NCI-H2227 (cell line): ENCODE data around the gene SPATA24.
"Not testable (repeated sequence)": the region's sequence is repeated elsewhere in the genome, so short reads cannot be mapped to it uniquely, and the experiment has no call there.

Source experiments
- DNase-seq: peaks from one replicate; lab custom pipeline; 2025; ENCODE audit not compliant: unreplicated experiment; lab: John Stamatoyannopoulos, UW

The SPATA24 gene

DNA sequence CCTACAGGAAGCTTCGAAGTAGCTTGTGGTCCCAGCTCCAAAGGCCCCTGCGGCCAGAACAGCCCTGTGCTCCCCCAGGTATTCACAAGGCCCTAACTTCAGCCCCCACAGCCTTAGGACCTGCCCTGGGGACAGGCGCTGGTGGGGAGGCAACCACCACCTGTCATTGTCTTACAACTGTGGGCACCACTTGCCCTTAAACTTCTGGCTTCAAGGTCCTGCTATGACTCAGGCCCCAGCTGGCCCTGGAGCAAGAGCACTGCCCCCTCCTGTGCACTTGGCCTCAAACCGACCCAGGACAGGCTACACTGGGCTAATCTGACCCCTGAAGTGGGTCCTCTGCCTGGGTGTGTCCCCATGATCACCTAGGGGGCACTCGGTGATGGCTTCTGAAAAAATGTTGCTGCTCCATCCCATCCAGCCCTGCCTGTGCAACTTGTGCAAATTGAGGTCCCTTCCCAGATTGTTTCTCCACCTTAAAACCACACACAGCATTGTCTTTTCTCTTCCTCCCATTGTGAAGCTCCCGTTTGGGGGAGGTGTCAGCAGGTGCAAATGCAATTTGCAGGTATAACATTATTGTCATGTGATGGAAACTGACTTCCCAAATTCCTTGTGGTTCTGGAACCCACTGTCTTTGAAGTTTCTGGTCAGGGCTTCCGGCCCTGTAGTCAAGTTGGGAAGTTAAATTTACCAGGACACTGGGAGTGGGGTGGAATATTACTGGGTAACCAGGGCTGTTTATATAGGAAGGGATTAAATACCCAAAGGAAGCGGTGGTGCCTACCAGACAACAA is 7.8 kb downstream of the SPATA24 start:
- DNase-seq = no peak

- no peak for DNase-seq
These were observed 9.0 kb downstream of the SPATA24 start, which contains the start of gene PROB1 for GRCh38 chr5:139394654-139395566. TSS of gene PROB1 (minus strand) at chr5:139395104. CDS start at chr5:139395081, 23 bp downstream.

DNA sequence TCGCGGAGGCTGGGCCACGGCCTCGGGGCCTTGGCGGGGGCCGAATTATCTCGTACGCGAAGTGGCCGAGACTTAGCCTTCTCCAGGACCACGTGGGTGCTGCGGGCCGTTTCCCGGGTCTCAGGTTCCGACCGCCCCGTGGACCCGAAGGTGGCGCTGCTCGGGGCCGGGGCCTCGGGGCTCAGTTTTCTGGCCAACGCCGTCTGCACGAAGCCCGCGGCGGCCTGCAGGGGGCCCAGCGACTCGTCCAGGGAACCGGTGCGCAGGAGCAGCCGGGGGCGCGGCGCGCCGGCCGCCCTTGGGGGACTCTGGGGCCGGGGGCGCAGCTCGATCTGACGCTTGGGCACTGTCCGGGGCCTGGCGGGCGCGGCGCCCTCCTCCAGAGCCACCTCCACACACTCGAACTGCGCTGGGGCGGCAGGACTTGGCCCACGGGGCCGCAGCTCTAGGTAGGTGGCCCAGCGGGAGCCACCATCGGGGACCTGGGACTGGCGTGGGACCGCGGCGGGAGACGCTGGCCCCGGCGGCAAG is 9.7 kb downstream of the SPATA24 start:
- DNase-seq = no peak

GRCh38 chr5:139393497-139394122 is 10.3 kb downstream of the SPATA24 start:
- no peak for DNase-seq

DNA sequence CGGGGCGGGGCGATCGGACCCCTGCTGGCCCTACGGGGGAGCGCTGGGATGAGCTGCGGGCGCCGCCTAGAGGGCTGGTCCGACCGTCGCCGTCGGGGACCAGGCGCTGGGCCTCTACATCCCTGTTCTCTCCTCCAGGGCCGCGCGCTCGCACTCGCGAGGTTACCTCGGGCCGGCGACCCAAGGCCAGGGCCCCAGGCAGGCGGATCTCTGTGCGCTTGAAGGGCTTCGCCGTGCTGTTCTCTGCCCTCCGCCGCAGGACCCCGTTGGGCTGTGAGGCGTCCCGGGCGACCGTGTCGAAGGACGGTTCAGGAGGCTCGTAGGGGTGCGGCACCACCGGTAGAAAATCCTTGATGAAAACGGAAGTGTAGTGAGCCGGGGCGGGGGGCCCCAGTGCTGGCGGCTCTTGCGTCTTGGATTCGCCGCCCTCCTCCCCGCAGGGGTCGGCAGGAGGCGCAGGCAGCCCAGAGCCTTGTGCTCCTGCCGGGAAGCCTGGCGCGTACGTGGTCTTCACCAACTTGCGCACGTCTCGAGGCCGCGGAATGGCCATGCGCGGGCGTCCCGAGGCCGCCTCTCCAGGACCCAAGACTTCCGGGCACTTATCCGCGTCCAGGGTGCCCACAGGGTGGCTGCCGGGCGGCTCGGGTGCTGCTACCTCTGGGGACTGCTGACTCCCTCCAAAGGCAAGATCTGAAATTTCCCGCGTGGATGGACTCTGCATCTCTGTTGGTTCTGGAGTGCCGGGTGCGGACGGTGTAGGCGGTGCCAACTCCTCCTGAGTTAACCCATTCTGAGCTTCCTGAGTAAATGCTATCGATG is 11.0 kb downstream of the SPATA24 start:
- DNase-seq = no peak

GRCh38 chr5:139392324-139392677 is 11.6 kb downstream of the SPATA24 start:
- no peak for DNase-seq

DNA sequence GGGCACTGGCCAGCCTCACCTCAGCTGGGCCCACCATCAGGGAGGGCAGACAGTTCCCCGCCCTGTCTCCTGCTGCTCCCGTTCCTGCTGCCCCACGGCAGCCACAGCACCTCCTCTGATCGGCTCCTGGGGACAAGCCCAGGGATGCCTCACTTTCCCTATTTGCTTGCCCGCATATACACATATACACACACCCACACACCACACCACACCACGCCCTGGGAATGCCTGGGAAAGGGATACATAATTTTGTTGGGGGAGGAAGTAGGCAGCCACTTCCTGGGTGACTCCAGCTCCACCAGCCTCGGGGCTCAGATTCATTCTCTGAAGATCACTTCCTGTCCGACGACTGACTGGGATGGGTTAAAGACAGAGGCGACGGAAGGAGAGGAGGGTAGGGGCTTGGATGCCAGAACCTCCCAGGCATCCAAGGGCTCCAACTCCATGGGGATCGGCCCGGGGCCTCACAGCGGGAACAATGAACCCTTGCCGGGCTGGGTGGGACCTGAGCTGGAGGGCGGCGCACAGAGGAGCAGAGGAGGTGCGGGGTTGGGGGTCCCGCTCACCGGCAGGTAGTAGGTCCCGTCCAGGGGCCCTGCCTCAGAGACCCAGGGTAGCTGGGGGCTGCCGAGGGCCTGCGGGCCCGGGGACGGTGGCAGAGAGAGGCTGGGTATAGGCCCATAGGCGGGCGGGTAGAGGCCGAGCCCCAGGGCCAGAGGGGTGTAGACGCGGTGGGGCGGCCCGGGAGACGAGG is 12.1 kb downstream of the SPATA24 start:
- no peak for DNase-seq

GRCh38 chr5:139390639-139391569 is 13.0 kb downstream of the SPATA24 start:
- no peak for DNase-seq

DNA sequence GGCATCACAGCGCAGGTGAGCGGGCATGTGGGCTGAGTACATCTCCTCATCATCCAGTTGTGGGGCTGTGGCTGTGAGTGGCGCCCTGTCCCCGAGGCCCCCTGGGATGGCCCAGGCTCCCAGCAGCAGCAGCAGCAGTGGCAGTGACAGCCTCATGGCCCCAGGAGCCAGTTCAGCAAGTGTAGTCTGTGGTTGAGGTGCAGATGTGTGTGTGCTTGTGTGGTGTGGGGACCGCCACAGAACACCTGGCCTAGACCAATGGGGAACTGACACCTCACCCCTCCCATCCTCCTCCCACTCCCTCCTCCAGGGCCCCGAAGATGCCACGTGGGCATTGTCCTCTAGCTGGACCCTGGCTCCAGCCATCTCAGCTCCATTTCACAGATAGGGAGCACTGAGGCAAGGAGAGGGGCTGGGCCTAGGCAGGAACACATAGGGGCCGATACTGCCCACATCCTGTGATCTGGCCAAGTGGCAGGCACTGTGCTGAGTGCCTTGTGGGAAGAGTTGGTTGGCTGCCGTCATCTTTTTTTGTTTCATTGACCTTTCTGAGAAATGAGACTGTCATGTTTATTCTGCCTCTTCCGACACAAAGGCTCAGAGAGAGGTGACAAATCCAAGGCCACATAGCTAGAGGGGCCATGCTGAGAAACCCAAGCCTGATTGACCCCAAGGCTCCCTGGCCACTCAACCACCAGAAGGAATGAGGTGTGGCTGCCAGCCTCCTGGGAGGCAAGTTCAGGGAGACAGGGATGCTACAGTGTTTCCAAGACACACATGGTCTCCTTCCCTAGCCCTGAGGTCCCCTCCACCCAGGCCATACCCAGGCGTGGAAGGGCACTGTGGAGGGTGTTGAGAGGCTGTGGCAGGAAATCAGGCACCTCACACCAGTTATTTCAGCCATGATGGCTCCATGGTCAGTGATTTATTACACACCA is 13.9 kb downstream of the SPATA24 start, which contains the start of gene MZB1:
MZB1 (minus strand) TSS at position 213 of the 938 bp plus-strand sequence; CDS start at position 156, 57 bp downstream.
- DNase-seq = no peak

DNA sequence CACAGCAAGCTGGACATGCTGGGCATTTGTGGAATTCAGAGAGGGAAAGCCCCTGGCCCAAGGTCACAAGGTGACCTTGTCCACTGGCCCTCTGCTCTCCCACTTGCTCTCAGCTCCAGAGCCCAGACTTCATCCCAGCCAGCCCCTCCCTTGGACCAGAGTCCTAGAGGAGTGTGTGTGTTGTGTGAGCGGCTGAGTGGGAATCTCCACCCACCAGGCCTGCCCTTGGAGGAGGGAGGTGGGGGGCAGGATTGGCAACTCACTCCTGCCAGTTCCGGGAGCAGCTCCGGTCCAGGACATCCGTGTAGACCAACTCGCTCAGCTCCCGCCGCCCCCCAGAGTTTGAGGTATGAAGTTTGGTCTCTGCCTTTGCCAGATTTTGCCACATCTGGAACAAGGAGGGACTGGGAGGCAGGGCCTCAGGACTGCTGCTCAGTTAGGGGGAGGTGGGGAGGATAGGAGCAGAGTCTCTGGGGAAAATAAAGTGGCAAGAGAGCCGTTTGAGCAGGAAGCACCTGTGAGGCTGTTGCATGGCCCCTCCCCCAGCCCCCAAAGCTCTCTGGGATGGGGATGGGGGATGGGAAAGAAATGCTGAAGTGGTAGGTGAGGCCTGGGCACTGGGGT is 15.6 kb downstream of the SPATA24 start:
- no peak for DNase-seq

- no peak for DNase-seq
These were observed 16.2 kb downstream of the SPATA24 start for GRCh38 chr5:139387611-139388197.

DNA sequence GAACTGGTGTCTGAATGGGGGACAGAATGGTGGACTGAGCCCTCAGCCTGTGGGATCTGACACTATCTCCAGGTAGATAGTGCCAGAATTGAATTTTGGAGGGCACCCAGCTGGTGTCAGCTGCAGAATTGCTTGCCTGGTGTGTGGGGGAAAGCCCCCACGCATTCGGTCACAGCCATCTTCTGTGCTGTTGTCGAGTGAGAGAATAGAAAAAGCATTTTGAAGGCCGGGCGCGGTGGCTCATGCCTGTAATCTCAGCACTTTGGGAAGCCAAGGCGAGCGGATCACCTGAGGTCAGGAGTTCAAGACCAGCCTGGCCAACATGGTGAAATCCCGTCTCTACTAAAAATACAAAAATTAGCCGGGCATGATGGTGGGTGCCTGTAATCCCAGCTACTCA is 16.9 kb downstream of the SPATA24 start:
- DNase-seq = not testable (repeated sequence)

DNA sequence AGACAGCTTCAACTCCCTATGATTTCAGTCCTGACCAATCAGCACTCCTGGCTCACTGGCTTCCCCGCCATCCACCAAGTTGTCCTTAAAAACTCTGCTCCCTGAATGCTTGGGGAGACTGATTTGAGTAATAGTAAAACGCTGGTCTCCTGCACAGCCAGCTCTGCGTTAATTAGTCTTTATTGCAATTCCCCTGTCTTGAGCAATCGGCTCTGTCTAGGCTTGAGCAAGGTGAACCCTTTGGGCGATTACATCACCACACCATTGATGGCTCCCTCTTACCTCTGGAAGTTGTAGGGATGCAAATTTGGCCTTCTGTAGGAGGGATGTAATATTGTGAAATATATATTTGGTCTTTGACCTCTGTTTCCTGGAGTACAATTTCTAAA is 17.8 kb downstream of the SPATA24 start:
- no peak for DNase-seq

DNA sequence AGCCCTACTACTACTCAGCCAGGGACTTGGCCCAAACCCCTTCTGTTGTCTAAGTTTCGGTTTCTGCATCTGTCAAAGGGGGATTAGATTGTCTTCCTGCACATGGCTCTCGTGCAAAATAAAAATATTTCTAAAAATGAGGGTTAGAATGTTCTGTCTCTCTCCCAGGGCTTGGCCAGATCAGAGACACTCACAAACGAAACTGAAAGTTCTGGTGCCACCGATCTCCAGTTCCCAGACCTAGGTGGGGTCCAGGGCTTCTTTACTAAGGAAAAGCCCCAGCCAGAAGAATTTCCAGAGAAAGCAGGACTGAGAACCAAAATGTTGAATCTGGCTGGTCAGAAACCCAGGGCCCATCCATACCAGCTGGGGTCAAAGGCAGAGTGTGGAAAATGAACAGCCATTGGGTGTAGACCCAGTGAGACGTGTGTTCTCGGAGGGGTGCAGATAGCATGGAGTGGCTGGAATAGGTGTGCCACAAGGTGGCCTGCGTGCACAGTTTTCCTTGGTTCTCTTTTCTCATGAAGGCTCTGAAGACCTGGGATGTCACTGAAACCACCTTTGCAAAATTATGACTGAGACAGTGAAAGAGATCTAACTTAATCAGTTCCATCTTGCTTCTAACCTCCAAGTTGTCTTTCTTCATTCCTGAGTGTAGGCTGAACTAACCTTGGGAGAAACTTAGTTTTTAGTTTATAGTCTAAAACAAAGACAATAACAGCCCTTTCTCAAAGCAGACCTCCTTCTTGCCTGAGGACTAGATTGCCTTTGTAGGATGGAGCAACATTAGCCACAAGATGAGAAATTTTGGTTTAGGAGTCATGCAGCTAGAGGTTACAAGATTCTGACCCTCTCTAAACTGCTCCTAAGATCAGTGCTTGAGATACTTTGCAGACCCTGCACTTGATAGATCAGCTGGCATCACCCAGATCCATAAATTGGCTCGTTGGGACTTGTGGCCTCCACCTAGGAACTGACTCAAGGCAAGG is 18.5 kb downstream of the SPATA24 start:
- no peak for DNase-seq

GRCh38 chr5:139384591-139385051 is 19.3 kb downstream of the SPATA24 start:
- DNase-seq = no peak
